ENCODE results near the gene ADCY4.
"Not testable (repeated sequence)": the region's sequence is repeated elsewhere in the genome, so short reads cannot be mapped to it uniquely, and the experiment has no call there.

The ADCY4 gene

GRCh38 chr14:24376448-24377070 lies 41.7 kb upstream of the ADCY4 start:
- no peak overlapping the region for H3K4me3 ChIP-seq (ENCODE audit: extremely low read depth, insufficient read depth, low read length, poor library complexity, severe bottlenecking)
- H3K4me1 ChIP-seq (ENCODE audit: control insufficient read depth, insufficient read depth, low read length, poor library complexity, severe bottlenecking): no peaks in the 10 kb centered on the region
- no peaks in the 10 kb centered on the region for H3K9me3 ChIP-seq (ENCODE audit: control insufficient read depth, low read length)
- WGBS, 2 experiments (ENCODE audit: insufficient coverage in 2 of 2): 71 to 73% methylated on average over 5 to 11 of the region's 16 CpGs
- no peak overlapping the region for H3K27ac ChIP-seq (ENCODE audit: low read depth, low read length, severe bottlenecking)
- H3K36me3 ChIP-seq (ENCODE audit: control insufficient read depth, insufficient read depth, low read length): peaks cover 64% of the 10 kb centered on the region

DNA sequence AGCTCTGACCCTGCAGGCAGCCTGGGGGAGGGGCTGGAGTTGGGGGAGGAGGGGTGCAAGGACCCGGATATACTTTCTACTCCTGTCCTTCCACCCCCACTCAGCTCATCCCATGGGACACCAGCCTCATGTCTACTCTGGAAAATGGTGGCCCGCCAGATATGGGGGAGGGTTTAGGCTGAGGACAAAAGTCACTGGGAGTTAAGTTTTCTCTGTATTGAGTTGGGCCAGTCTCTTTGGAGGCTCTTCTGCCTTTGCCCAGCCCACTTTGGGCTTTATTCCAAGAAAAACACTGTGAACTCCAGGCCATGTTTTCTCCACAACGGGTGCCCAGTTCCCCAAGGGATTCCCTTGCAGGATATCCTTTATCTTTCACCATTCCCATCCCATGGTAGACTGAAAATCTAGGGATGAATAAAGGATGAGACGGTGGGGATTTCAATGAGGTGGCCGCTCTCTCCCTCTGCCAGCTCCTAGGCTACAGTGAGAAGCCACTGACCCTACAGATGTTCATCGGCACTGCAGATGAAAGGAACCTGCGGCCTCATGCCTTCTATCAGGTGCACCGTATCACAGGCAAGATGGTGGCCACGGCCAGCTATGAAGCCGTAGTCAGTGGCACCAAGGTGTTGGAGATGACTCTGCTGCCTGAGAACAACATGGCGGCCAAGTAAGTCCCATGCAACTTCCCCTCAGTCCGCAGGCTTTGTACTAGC lies 38.0 kb upstream of the ADCY4 start:
- Histone ChIP-seq H3K4me3 (ENCODE audit: extremely low read depth, insufficient read depth, low read length, poor library complexity, severe bottlenecking) (no peak overlapping the region), H3K9me3 (ENCODE audit: control insufficient read depth, low read length) (no peaks in the 10 kb centered on the region), H3K27ac (ENCODE audit: low read depth, low read length, severe bottlenecking) (no peak overlapping the region), H3K4me1 (ENCODE audit: control insufficient read depth, insufficient read depth, low read length, poor library complexity, severe bottlenecking) (no peaks in the 10 kb centered on the region), H3K36me3 (ENCODE audit: control insufficient read depth, insufficient read depth, low read length) (peaks cover 80% of the 10 kb centered on the region)
- 93 to 96% methylated on average over 4 to 9 of the region's 12 CpGs for WGBS, 2 experiments (ENCODE audit: insufficient coverage in 2 of 2)

DNA sequence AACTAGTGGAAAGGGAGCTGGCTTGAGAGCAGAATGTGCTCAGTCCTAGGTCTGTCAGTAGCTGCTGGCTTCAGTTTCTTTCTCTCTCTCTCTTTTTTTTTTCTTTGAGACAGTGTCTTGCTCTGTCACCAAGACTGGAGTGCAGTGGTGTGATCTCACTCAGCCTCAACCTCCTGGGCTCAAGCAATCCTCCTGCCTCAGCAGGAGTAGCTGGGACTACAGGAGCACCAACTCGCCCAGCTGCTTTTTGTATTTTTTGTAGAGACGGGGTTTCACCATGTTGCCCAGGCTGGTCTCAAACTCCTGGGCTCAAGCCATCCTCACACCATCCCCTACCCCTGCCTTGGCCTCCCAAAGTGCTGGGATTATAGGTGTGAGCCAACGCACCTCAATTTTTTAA lies 36.7 kb upstream of the ADCY4 start:
- H3K4me1 ChIP-seq (ENCODE audit: control insufficient read depth, insufficient read depth, low read length, poor library complexity, severe bottlenecking); H3K4me3 ChIP-seq (ENCODE audit: extremely low read depth, insufficient read depth, low read length, poor library complexity, severe bottlenecking); H3K9me3 ChIP-seq (ENCODE audit: control insufficient read depth, low read length); H3K27ac ChIP-seq (ENCODE audit: low read depth, low read length, severe bottlenecking): not testable (repeated sequence)
- peaks cover 67% of the 10 kb centered on the region for H3K36me3 ChIP-seq (ENCODE audit: control insufficient read depth, insufficient read depth, low read length)
- WGBS, 2 experiments (ENCODE audit: insufficient coverage in 2 of 2): 93 to 100% methylated on average over 1 to 2 of the region's 3 CpGs

- H3K27ac ChIP-seq (ENCODE audit: low read depth, low read length, severe bottlenecking): no peak overlapping the region
- H3K4me3 ChIP-seq (ENCODE audit: extremely low read depth, insufficient read depth, low read length, poor library complexity, severe bottlenecking): no peak overlapping the region
- 100% methylated on average over 1 of the region's 1 CpG; no CpG with 5 or more reads in 1 of the 2 experiments for WGBS, 2 experiments (ENCODE audit: insufficient coverage in 2 of 2)
- H3K9me3 ChIP-seq (ENCODE audit: control insufficient read depth, low read length): no peaks in the 10 kb centered on the region
- H3K36me3 ChIP-seq (ENCODE audit: control insufficient read depth, insufficient read depth, low read length): peaks cover 59% of the 10 kb centered on the region
- H3K4me1 ChIP-seq (ENCODE audit: control insufficient read depth, insufficient read depth, low read length, poor library complexity, severe bottlenecking): no peaks in the 10 kb centered on the region
Measured at GRCh38 chr14:24370748-24371147, 35.9 kb upstream of the ADCY4 start.

GRCh38 chr14:24369907-24370687 lies 35.2 kb upstream of the ADCY4 start:
- WGBS, 2 experiments (ENCODE audit: insufficient coverage in 2 of 2): 93 to 94% methylated on average over 24 of the region's 32 CpGs

DNA sequence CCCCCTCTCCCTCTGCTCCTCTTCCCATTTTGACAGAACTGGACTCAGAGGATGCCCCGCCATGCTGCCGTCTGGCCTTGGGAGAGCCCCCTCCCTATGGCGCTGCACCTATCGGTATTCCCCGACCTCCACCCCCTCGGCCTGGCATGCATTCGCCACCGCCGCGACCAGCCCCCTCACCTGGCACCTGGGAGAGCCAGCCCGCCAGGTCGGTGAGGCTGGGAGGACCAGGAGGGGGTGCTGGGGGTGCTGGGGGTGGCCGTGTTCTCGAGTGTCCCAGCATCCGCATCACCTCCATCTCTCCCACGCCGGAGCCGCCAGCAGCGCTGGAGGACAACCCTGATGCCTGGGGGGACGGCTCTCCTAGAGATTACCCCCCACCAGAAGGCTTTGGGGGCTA lies 34.6 kb upstream of the ADCY4 start:
- peaks cover 47% of the 10 kb centered on the region for H3K36me3 ChIP-seq (ENCODE audit: control insufficient read depth, insufficient read depth, low read length)
- 92 to 94% methylated on average over 8 to 15 of the region's 20 CpGs for WGBS, 2 experiments (ENCODE audit: insufficient coverage in 2 of 2)
- H3K9me3 ChIP-seq (ENCODE audit: control insufficient read depth, low read length): no peaks in the 10 kb centered on the region
- peak overlapping the region; percentile 98 for H3K4me3 ChIP-seq (ENCODE audit: extremely low read depth, insufficient read depth, low read length, poor library complexity, severe bottlenecking)
- no peak overlapping the region for H3K27ac ChIP-seq (ENCODE audit: low read depth, low read length, severe bottlenecking)
- peaks cover 5% of the 10 kb centered on the region for H3K4me1 ChIP-seq (ENCODE audit: control insufficient read depth, insufficient read depth, low read length, poor library complexity, severe bottlenecking)

More at GRCh38 chr14:24369907-24370687, 35.2 kb upstream of the ADCY4 start:
- Histone ChIP-seq H3K4me1 (ENCODE audit: control insufficient read depth, insufficient read depth, low read length, poor library complexity, severe bottlenecking) (peaks cover 2% of the 10 kb centered on the region), H3K36me3 (ENCODE audit: control insufficient read depth, insufficient read depth, low read length) (peaks cover 53% of the 10 kb centered on the region), H3K27ac (ENCODE audit: low read depth, low read length, severe bottlenecking) (no peak overlapping the region), H3K4me3 (ENCODE audit: extremely low read depth, insufficient read depth, low read length, poor library complexity, severe bottlenecking) (no peak overlapping the region), H3K9me3 (ENCODE audit: control insufficient read depth, low read length) (no peaks in the 10 kb centered on the region)

- peak overlapping the region; percentile 98 for H3K4me3 ChIP-seq (ENCODE audit: extremely low read depth, insufficient read depth, low read length, poor library complexity, severe bottlenecking)
- 5 to 11% methylated on average over 4 to 26 of the region's 52 CpGs for WGBS, 2 experiments (ENCODE audit: insufficient coverage in 2 of 2)
- H3K9me3 ChIP-seq (ENCODE audit: control insufficient read depth, low read length): no peaks in the 10 kb centered on the region
- peak overlapping the region; percentile 16 for H3K27ac ChIP-seq (ENCODE audit: low read depth, low read length, severe bottlenecking)
- H3K36me3 ChIP-seq (ENCODE audit: control insufficient read depth, insufficient read depth, low read length): peaks cover 39% of the 10 kb centered on the region
- peaks cover 5% of the 10 kb centered on the region for H3K4me1 ChIP-seq (ENCODE audit: control insufficient read depth, insufficient read depth, low read length, poor library complexity, severe bottlenecking)
Measured at GRCh38 chr14:24368562-24369252, 33.8 kb upstream of the ADCY4 start.

GRCh38 chr14:24368212-24368561 lies 33.3 kb upstream of the ADCY4 start:
- H3K9me3 ChIP-seq (ENCODE audit: control insufficient read depth, low read length): no peaks in the 10 kb centered on the region
- peak overlapping the region; percentile 18 for H3K27ac ChIP-seq (ENCODE audit: low read depth, low read length, severe bottlenecking)
- WGBS, 2 experiments (ENCODE audit: insufficient coverage in 2 of 2): 0% methylated on average over 1 to 8 of the region's 15 CpGs
- H3K4me3 ChIP-seq (ENCODE audit: extremely low read depth, insufficient read depth, low read length, poor library complexity, severe bottlenecking): peak overlapping the region; percentile 98
- peaks cover 5% of the 10 kb centered on the region for H3K4me1 ChIP-seq (ENCODE audit: control insufficient read depth, insufficient read depth, low read length, poor library complexity, severe bottlenecking)
- peaks cover 34% of the 10 kb centered on the region for H3K36me3 ChIP-seq (ENCODE audit: control insufficient read depth, insufficient read depth, low read length)

DNA sequence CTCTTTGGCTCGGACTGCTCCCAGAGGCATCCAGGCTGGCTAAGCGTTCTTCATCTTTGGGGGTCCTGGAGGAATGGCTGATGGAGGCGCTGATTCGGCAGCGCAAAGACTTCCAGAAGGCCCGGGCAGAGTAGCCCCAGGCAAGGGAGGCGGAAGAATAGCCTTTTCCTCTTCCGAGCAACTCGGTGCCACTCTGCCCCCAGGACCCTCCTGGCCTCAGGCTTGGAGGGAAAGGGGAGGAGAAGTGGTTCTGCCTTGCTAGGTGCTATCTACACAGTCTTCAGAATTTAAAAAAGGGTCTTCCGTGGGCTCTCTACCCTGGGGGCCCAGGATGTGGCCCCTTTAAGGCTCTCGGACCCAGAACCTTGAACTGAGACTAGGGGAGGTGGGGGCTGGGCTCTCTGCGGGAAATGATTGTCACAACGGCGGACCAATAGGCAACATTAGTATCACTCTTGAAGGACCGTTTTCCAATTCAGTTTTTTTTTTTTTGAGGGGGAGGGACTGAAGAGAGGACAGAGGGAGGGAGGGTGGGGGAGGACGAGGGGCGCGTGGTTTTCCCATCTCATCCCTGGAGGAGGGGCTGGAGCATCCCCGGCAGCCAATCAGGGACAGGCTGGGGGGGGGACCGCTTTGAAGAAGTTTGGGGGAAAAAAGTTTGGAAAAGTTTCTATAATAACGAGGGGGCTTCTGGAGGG lies 32.8 kb upstream of the ADCY4 start, which contains the start of gene NFATC4:
NFATC4 (plus strand) TSS at position 671 of the 698 bp plus-strand sequence. CDS start 157 bp downstream, outside the sequence.
- H3K4me1 ChIP-seq (ENCODE audit: control insufficient read depth, insufficient read depth, low read length, poor library complexity, severe bottlenecking): peaks cover 5% of the 10 kb centered on the region
- H3K27ac ChIP-seq (ENCODE audit: low read depth, low read length, severe bottlenecking): peak within 1 kb of the TSS; percentile 93
- peak within 1 kb of the TSS; percentile 98 for H3K4me3 ChIP-seq (ENCODE audit: extremely low read depth, insufficient read depth, low read length, poor library complexity, severe bottlenecking)
- H3K36me3 ChIP-seq (ENCODE audit: control insufficient read depth, insufficient read depth, low read length): peaks cover 29% of the 10 kb centered on the region
- 0 to 3% methylated on average over 6 to 14 of the region's 21 CpGs for WGBS, 2 experiments (ENCODE audit: insufficient coverage in 2 of 2)
- no peaks in the 10 kb centered on the region for H3K9me3 ChIP-seq (ENCODE audit: control insufficient read depth, low read length)

Data from mesodermal cell (in vitro differentiated cells).